ENCODE measurements around the gene CLDN9.
"Not testable (repeated sequence)": the region's sequence is repeated elsewhere in the genome, so short reads cannot be mapped to it uniquely, and the experiment has no call there.

CLDN9 gene

DNA sequence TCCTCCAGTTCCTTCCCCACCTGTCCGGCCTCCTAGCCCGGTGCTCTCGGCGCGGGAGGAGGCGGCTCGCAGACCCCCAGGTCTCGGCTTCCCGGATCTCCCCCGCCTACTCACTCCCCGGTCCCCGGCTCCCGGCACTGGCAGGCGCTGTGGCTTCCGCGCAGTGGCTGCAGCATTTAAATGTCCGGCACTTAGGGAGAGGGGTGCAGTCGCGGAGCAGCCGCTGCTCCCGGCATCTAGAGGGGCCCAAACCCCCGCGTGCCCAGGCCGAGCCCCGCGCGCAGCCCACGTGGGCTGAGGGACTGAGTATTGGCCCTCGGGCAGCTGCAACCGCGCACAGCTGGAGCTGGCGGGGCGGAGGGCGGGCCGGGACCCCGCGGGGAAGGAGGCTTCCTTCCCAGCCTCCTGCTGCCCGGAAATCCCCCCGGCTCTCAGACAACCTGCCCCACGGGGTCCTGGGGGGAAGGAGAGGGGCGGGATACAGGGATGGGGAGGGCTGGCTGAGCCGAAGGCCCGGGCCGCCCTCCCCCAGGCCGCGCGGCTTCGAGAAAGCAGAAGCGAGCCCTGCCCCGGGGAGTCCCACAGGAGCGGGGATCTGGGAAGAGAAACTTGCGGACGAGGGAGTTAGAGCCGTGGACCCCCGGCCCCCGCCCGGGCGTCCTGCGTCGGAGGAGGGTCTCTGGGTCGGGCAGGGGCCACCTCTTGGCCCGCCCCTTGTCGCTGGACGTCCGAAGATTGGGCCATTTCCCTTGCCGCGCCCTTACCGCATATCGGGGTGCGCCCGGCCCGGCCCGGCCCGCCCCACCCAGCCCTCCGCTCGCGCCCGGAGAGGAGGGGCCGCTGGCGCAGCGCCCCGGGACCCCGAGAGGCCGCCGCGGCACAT lies 33.3 kb downstream of the CLDN9 start, which contains the start of gene MMP25:
Gene MMP25, plus strand, starts transcription at position 804 of the 883 bp plus-strand sequence. CDS start 357 bp downstream, outside the sequence.
- peak within 1 kb of the TSS; percentile 84 for H3K27ac ChIP-seq
- no peak for TF ChIP-seq ZFX (IDR thresholded peaks at IDR 0.05; ENCODE audit: borderline replicate concordance)
- TF ChIP-seq, protein P1, sequence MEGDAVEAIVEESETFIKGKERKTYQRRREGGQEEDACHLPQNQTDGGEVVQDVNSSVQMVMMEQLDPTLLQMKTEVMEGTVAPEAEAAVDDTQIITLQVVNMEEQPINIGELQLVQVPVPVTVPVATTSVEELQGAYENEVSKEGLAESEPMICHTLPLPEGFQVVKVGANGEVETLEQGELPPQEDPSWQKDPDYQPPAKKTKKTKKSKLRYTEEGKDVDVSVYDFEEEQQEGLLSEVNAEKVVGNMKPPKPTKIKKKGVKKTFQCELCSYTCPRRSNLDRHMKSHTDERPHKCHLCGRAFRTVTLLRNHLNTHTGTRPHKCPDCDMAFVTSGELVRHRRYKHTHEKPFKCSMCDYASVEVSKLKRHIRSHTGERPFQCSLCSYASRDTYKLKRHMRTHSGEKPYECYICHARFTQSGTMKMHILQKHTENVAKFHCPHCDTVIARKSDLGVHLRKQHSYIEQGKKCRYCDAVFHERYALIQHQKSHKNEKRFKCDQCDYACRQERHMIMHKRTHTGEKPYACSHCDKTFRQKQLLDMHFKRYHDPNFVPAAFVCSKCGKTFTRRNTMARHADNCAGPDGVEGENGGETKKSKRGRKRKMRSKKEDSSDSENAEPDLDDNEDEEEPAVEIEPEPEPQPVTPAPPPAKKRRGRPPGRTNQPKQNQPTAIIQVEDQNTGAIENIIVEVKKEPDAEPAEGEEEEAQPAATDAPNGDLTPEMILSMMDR (IDR thresholded peaks at IDR 0.05): no peak

DNA sequence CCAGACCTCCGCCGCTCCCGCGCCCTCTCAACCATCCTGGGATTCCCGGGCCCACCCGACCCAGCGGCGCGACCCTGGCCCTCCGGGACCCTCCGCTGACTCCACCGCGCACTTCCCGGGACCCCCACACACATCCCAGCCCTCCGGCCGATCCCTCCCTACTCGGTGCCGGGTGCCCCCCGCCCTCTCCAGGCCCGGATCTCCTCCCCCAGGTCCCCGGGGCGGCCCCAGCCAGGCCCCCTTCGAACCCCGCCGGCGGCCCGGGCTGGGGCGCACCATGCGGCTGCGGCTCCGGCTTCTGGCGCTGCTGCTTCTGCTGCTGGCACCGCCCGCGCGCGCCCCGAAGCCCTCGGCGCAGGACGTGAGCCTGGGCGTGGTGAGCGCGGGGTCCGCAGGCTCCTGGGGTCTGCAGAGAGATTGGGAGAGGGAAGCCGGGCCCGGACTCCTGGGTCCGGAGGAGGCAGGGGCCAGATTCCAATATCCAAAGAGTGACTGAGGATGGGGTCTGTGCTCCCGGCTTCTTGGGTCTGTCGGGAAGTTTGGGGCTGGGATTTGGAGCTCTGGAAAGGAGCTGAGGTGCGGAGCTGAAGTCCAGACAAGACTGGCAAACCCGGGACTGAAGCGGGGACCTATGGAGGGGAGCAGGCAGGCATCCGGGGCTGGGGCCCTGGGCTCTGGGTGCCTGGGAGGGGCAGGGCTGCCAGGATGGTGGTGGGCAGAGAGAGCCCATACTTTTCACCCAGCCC lies 34.1 kb downstream of the CLDN9 start:
- H3K27ac ChIP-seq: no peak overlapping the region
- TF ChIP-seq, protein P1 (IDR thresholded peaks at IDR 0.05): no peak
- no peak for TF ChIP-seq ZFX (IDR thresholded peaks at IDR 0.05; ENCODE audit: borderline replicate concordance)

- no peak for TF ChIP-seq ZFX (IDR thresholded peaks at IDR 0.05; ENCODE audit: borderline replicate concordance)
- TF ChIP-seq, protein P1 (IDR thresholded peaks at IDR 0.05): no peak
- no peak overlapping the region for H3K27ac ChIP-seq
Measured at GRCh38 chr16:3047387-3047720, 34.6 kb downstream of the CLDN9 start.

DNA sequence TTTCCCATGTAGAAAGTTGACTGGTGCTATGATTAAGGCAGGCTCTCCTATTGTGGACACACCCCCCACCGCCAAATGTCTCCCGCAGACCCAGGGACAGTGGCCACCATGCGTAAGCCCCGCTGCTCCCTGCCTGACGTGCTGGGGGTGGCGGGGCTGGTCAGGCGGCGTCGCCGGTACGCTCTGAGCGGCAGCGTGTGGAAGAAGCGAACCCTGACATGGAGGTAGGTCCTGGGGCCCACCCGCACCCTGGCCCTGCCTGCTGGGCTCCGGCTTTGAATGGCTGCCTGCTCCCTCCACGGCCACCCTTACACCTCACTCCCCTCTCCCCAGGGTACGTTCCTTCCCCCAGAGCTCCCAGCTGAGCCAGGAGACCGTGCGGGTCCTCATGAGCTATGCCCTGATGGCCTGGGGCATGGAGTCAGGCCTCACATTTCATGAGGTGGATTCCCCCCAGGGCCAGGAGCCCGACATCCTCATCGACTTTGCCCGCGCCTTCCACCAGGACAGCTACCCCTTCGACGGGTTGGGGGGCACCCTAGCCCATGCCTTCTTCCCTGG lies 37.3 kb downstream of the CLDN9 start:
- TF ChIP-seq ZFX (IDR thresholded peaks at IDR 0.05; ENCODE audit: borderline replicate concordance): no peak
- TF ChIP-seq, protein P1 (IDR thresholded peaks at IDR 0.05): no peak
- no peak overlapping the region for H3K27ac ChIP-seq

GRCh38 chr16:3050487-3050886 lies 37.8 kb downstream of the CLDN9 start:
- TF ChIP-seq ZFX (IDR thresholded peaks at IDR 0.05; ENCODE audit: borderline replicate concordance): no peak
- H3K27ac ChIP-seq: no peak overlapping the region

GRCh38 chr16:3051009-3051408 lies 38.3 kb downstream of the CLDN9 start:
- no peak overlapping the region for H3K27ac ChIP-seq
- TF ChIP-seq ZFX (IDR thresholded peaks at IDR 0.05; ENCODE audit: borderline replicate concordance): no peak
- TF ChIP-seq, protein P1 (IDR thresholded peaks at IDR 0.05): no peak

DNA sequence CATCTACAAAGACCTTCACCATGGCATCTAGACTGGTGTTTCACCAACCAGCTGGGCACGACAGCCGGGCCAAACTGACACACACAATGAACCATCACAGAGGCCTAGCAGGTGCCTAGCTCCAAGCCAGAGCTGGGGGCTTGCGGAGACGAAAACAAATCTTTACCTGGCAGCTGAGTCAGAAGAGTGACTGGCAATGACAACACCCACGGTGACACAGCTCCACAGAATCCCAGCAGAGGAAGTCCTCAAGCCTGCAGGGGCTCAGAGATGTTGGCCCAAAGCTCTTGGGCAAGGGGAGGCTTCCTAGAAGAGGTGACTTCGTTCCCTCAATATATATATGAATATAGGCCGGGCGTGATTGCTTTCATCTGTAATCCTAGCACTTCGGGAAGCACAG lies 38.8 kb downstream of the CLDN9 start:
- TF ChIP-seq, protein P1 (IDR thresholded peaks at IDR 0.05): no peak
- no peak for TF ChIP-seq ZFX (IDR thresholded peaks at IDR 0.05; ENCODE audit: borderline replicate concordance)
- no peak overlapping the region for H3K27ac ChIP-seq

GRCh38 chr16:3052571-3053329 lies 40.0 kb downstream of the CLDN9 start:
- not testable (repeated sequence) for H3K27ac ChIP-seq

GRCh38 chr16:3053330-3053710 lies 40.6 kb downstream of the CLDN9 start:
- not testable (repeated sequence) for H3K27ac ChIP-seq
